Endodermal cell (in vitro differentiated cells): ENCODE measurements around the gene MAPKAPK3. TPM values are rescaled to one million over a fixed set of nuclear protein-coding genes. Genes with fewer than 3 reads are reported as not detected.
"Not testable (repeated sequence)": the region's sequence is repeated elsewhere in the genome, so short reads cannot be mapped to it uniquely, and the experiment has no call there.

Source experiments
- DNase-seq: peaks from one replicate; pipeline ENCODE4 v3.0.0-alpha.2; 2017
- H3K27ac ChIP-seq: 2 replicates; pipeline ENCODE4 v1.5.1; 2013; ENCODE audit warnings: mild to moderate bottlenecking, low read depth, low read length, moderate library complexity
- H3K27me3 ChIP-seq: 2 replicates; pipeline ENCODE4 v1.6.1; 2013; ENCODE audit warnings: mild to moderate bottlenecking, low read length, moderate library complexity; ENCODE audit not compliant: insufficient read depth, control insufficient read depth, poor library complexity, severe bottlenecking
- H3K36me3 ChIP-seq: 2 replicates; pipeline ENCODE4 v1.7.0; 2013; ENCODE audit warnings: mild to moderate bottlenecking, low read length, moderate library complexity; ENCODE audit not compliant: control insufficient read depth, insufficient read depth
- H3K4me1 ChIP-seq: one replicate; pipeline ENCODE4 v1.7.0; 2013; ENCODE audit warnings: low read length; ENCODE audit not compliant: control insufficient read depth, insufficient read depth
- H3K4me3 ChIP-seq: 2 replicates; pipeline ENCODE4 v1.5.1; 2013; ENCODE audit warnings: mild to moderate bottlenecking, low read length, moderate library complexity
- H3K9ac ChIP-seq: 2 replicates; pipeline ENCODE4 v1.6.1; 2013; ENCODE audit warnings: mild to moderate bottlenecking, low read length, moderate library complexity; ENCODE audit not compliant: poor library complexity, severe bottlenecking; ENCODE audit errors: extremely low read depth
- H3K9me3 ChIP-seq: 2 replicates; pipeline ENCODE4 v1.6.1; 2013; ENCODE audit warnings: mild to moderate bottlenecking, low read length, moderate library complexity; ENCODE audit not compliant: control insufficient read depth
- H3K27ac Mint-ChIP-seq: 2 replicates; pipeline ENCODE4 v1.8.0; 2020; ENCODE audit warnings: mixed read lengths
- H3K27me3 Mint-ChIP-seq: 2 replicates; pipeline ENCODE4 v1.8.0; 2021; ENCODE audit warnings: mild to moderate bottlenecking, mixed read lengths; ENCODE audit not compliant: insufficient read depth
- H3K36me3 Mint-ChIP-seq: 2 replicates; pipeline ENCODE4 v1.8.0; 2020; ENCODE audit warnings: low read depth, mixed read lengths
- H3K4me1 Mint-ChIP-seq: 2 replicates; pipeline ENCODE4 v1.8.0; 2020; ENCODE audit warnings: mixed read lengths
- H3K4me3 Mint-ChIP-seq: 2 replicates; pipeline ENCODE4 v1.8.0; 2020; ENCODE audit warnings: mild to moderate bottlenecking, moderate library complexity, mixed read lengths
- H3K9me3 Mint-ChIP-seq: 2 replicates; pipeline ENCODE4 v1.8.0; 2020; ENCODE audit warnings: mild to moderate bottlenecking, mixed read lengths
- WGBS, 2 experiments: methylation state at CpG; one replicate each; pipeline versions ENCODE4 v1.1.5 to v1.1.7; 2013; ENCODE audit warnings: missing lambda C conversion rate in 2 of 2, mixed read lengths in 1 of 2; ENCODE audit not compliant: insufficient coverage in 1 of 2, insufficient read length in 1 of 2; 5-methylcytosine and 5-hydroxymethylcytosine counted together
- total RNA-seq, 2 donors: library from RNA; stranded (reverse); fragmentation: NEBNext Ultra II Directional in 1 of 2; extraction: Animal tissue kit (Norgen Biotek cat#: 25700) in 1 of 2; gene quantifications; 2 replicates in 1 of 2; 3 replicates in 1 of 2; pipeline ENCODE4 v1.2.1, GENCODE V29; 2021
- TF ChIP-seq, protein P1 (sequence below): fragments of 200-600 bp; sonication (generic); conservative IDR thresholded peaks from 2 replicates; pipeline ENCODE4 v1.5.0; 2021; ENCODE audit warnings: antibody characterized with exemption, mild to moderate bottlenecking

MAPKAPK3 gene
- total RNA-seq, 2 donors from 2014 or later: 37.2 to 39.7 TPM

DNA sequence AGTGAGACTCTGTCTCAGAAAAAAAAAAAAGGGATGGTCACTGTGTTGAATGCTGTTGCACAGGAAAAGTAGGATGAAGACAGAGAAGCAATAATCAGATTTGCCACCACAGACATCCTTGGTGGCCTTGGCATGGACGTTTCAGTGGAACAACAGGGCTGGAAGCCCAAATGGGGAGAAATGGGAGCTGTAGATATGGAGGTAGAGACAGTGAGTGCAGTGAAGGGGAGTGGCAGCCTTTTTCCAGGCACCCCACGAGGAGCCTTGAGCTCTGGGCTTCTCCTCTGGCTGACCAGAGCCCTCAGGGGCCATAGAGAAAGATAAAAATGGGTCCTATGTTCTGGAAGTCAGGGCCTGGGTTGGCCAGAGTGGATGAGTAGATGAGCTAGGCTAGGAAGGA lies 45.5 kb downstream of the MAPKAPK3 start:
- Mint-ChIP-seq H3K27me3 (peaks cover 6% of the 10 kb centered on the region), H3K36me3 (no peaks in the 10 kb centered on the region), H3K4me3 (no peak overlapping the region), H3K9me3 (no peaks in the 10 kb centered on the region), H3K27ac (no peak overlapping the region), H3K4me1 (peaks cover 17% of the 10 kb centered on the region)
- Histone ChIP-seq H3K27ac (no peak overlapping the region), H3K4me1 (no peaks in the 10 kb centered on the region), H3K36me3 (no peaks in the 10 kb centered on the region), H3K9me3 (no peaks in the 10 kb centered on the region), H3K4me3 (no peak overlapping the region), H3K27me3 (no peaks in the 10 kb centered on the region), H3K9ac (no peak overlapping the region)
- TF ChIP-seq, protein P1, sequence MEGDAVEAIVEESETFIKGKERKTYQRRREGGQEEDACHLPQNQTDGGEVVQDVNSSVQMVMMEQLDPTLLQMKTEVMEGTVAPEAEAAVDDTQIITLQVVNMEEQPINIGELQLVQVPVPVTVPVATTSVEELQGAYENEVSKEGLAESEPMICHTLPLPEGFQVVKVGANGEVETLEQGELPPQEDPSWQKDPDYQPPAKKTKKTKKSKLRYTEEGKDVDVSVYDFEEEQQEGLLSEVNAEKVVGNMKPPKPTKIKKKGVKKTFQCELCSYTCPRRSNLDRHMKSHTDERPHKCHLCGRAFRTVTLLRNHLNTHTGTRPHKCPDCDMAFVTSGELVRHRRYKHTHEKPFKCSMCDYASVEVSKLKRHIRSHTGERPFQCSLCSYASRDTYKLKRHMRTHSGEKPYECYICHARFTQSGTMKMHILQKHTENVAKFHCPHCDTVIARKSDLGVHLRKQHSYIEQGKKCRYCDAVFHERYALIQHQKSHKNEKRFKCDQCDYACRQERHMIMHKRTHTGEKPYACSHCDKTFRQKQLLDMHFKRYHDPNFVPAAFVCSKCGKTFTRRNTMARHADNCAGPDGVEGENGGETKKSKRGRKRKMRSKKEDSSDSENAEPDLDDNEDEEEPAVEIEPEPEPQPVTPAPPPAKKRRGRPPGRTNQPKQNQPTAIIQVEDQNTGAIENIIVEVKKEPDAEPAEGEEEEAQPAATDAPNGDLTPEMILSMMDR: no peak
- DNase-seq: peak; percentile 30
- 20 to 70% methylated on average over 1 to 2 of the region's 2 CpGs for WGBS, 2 experiments

DNA sequence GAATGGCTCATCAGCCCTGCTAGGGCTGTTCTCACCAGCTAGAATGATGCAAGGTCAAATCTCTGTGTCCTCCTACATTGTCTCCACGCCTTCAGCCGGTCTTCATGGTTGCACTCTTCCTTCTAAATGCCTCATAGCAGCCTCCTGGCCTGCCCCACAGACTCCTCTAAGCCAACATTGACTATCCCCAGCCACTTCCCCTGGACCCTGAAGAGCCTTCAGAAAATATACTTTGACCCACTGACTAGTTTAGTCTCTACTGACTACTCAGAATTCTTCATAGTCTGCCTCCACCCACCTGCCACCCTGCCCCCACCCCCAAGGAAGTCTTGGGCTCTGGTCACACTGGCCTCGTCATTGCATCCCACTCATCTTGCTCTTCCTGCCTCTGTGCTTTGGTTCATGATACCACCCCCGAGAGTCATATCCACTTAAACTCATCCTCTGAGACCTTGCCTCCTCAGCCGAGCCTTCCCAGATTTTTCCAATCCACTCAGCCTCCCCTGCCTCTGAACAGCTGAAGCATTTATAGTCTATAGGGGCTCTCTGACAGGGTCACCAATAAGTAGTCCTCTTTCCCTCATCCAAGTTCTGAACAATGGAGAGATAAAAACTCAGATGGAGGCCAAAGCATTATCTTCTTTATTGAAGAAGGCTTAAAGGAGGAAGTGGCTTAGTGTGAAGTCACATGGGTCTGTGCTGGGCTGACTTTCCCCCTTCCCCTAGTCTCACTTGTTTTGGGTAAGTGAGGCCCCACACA lies 48.3 kb downstream of the MAPKAPK3 start:
- peaks cover 17% of the 10 kb centered on the region for H3K4me1 Mint-ChIP-seq
- H3K27ac Mint-ChIP-seq: no peak overlapping the region
- H3K36me3 Mint-ChIP-seq: no peaks in the 10 kb centered on the region
- Histone ChIP-seq H3K27me3 (no peaks in the 10 kb centered on the region), H3K4me3 (no peak overlapping the region), H3K9ac (no peak overlapping the region), H3K9me3 (no peaks in the 10 kb centered on the region), H3K36me3 (no peaks in the 10 kb centered on the region), H3K27ac (no peak overlapping the region), H3K4me1 (no peaks in the 10 kb centered on the region)
- WGBS, 2 experiments: 79 to 92% methylated on average over 5 of the region's 5 CpGs
- H3K4me3 Mint-ChIP-seq: no peak overlapping the region
- TF ChIP-seq, protein P1: no peak
- no peaks in the 10 kb centered on the region for H3K9me3 Mint-ChIP-seq
- H3K27me3 Mint-ChIP-seq: peaks cover 7% of the 10 kb centered on the region
- peak; percentile 32 for DNase-seq

DNA sequence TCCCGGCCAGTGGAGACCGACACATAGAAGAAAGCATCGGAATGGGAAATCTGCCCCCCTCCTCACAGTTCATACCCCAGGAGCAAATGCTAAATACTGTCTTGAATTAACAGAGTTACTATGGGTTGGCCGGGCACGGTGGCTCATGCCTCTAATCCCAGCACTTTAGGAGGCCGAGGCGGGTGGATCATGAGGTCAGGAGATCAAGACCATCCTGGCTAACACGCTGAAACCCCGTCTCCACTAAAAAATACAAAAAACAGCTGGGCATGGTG lies 48.8 kb downstream of the MAPKAPK3 start:
- not testable (repeated sequence) for H3K36me3 ChIP-seq, H3K9me3 Mint-ChIP-seq, H3K27ac Mint-ChIP-seq, H3K4me3 ChIP-seq, H3K9me3 ChIP-seq, H3K4me3 Mint-ChIP-seq, H3K4me1 ChIP-seq, H3K9ac ChIP-seq, DNase-seq, H3K36me3 Mint-ChIP-seq, H3K27ac ChIP-seq, H3K27me3 ChIP-seq
- Mint-ChIP-seq H3K4me1 (peaks cover 18% of the 10 kb centered on the region), H3K27me3 (peaks cover 12% of the 10 kb centered on the region)
- 86 to 88% methylated on average over 7 to 9 of the region's 9 CpGs for WGBS, 2 experiments

DNA sequence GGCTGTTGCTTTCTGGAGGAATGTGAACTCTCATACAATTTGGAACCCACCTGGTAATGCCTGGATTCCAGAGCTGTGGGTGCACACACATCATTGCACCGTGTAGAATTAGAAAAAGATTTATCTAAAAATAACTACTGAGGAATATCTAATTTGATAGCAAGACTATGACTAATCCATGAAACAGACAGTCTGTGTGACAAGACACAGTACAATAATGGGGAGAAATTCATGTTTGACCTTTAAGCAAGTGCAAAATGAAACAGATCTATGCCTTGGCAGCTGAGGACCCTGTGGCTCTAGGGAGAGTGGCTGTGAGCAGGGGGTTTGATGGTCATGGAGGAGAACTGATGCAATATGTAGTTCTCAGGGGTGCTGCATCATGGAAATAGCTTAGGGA lies 49.9 kb downstream of the MAPKAPK3 start:
- Histone ChIP-seq H3K27ac (no peak overlapping the region), H3K27me3 (peaks cover 12% of the 10 kb centered on the region), H3K9ac (no peak overlapping the region), H3K36me3 (no peaks in the 10 kb centered on the region), H3K9me3 (no peaks in the 10 kb centered on the region), H3K4me3 (no peak overlapping the region), H3K4me1 (no peaks in the 10 kb centered on the region)
- TF ChIP-seq, protein P1: no peak
- H3K9me3 Mint-ChIP-seq: no peaks in the 10 kb centered on the region
- peaks cover 20% of the 10 kb centered on the region for H3K27me3 Mint-ChIP-seq
- DNase-seq: no peak
- no peak overlapping the region for H3K27ac Mint-ChIP-seq
- WGBS, 2 experiments: 100% methylated on average over 1 of the region's 1 CpG; no CpG with 5 or more reads in 1 of the 2 experiments
- no peak overlapping the region for H3K4me3 Mint-ChIP-seq
- no peaks in the 10 kb centered on the region for H3K36me3 Mint-ChIP-seq
- H3K4me1 Mint-ChIP-seq: peaks cover 17% of the 10 kb centered on the region
